NCI-H510A (cell line): ENCODE results near the gene INPP5A.

Source experiments
- DNase-seq: peaks from one replicate; lab custom pipeline; 2025; lab: John Stamatoyannopoulos, UW

Gene INPP5A

GRCh38 chr10:132648072-132648850, 110.7 kb downstream of the INPP5A start:
- no peak for DNase-seq

DNA sequence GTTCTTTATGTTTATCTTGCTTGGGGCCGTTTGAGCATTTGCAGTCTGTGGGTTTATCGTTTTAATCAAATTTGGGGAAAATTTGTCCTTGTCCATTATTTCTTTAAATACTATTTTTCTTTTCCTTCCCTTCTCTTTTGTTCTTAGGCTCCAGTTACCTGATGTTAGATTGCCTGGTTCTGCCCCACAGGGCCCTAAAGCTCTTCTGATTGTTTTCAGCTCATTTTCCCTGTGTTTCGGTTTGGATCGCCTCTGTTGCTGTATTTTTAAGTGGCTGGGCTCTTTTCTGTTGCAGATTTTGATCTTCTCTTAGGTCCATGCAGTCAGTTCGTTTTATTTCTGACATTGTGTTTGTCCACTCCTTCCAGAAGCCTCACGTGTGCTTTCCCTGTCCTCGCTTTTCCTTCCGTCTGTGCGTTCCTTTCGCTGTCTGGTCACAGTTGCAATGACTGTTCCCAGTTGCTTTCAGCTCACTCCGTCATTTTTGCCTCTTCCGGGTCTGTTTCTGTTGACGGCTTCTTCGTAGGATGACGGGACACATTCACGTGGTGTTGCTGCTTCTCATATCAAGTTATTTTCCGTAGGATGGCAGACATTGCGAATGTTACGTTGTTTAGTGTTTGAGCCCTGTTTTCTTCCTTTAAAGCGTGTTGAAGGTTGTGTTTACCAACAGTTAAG, 111.4 kb downstream of the INPP5A start:
- DNase-seq = no peak

- no peak for DNase-seq
These were observed 112.2 kb downstream of the INPP5A start for GRCh38 chr10:132649651-132650360.

DNA sequence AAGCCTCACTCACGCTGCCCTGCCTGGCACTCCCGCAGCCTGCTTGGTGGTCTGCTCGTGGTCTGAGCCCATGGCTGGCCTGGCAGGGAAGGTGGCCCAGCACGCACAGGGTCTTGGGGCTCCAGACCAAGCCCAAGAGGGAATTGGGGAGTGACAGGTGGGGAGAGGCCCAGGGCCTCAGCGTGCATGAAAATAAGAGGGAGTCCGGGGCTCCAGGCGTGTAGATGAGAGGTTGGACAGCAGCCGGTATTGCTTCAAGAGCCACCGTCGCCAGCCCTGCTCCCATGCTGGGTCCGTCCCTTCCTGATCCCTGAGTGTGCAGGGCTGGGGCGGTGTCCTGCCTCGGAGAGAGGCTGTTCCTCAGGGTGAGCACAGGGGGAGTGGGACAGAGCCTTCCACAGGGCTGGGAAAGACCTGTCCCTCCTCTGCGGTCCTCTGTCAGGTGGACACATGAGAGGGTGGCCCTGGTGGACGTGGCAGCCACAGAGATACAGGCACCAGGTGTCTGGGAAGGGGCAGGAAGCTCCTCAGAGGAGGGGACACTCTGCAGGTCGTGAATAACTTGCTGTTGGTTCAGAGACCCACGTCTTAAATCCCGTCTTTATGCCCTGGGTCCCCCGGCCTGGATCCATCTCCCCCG, 113.1 kb downstream of the INPP5A start:
- DNase-seq = no peak

DNA sequence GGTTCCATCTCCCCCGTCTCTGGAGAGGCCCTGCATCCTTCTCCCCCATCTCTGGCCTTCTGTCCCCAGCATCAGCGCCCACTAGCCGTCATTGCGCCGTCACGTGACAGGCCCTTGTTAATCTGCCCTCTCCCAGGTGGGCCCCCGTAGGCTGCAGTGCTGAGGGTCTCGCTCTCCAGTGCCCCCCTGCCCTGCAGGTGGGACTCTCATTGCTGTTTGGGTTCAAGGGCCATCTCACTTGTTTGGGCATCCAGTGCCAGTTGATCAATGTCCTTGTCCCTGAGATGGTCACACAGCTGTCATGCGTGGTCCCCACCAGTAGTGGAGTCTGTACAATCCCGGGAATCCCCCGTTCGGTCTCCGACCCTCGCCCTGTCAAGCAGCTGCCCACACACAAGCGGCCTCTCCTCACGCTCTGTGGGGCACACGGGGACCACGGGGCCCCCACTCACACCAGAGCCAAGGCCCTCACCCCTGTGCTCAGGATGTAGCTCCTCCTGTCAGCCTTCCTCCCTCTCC, 114.0 kb downstream of the INPP5A start:
- DNase-seq = no peak

DNA sequence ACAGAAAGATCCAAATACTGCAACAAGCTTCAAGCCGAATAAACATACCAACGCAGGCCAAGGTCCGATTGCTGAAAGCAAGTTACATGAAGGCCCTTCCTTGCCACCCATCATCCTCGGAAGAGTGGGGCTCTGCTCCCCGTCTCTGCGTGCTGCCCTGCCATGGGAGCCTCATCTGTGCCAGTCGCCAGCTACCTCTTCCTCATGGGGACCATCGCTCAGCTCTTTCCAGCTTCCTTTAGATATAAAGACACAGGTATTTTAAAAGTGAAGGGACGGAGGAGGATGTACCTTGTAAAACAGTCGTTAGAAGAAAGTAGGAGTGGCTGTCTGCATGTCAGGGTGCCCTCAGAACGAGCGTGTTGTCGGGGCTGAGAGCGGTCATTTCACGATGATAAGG, 114.9 kb downstream of the INPP5A start:
- DNase-seq = no peak

DNA sequence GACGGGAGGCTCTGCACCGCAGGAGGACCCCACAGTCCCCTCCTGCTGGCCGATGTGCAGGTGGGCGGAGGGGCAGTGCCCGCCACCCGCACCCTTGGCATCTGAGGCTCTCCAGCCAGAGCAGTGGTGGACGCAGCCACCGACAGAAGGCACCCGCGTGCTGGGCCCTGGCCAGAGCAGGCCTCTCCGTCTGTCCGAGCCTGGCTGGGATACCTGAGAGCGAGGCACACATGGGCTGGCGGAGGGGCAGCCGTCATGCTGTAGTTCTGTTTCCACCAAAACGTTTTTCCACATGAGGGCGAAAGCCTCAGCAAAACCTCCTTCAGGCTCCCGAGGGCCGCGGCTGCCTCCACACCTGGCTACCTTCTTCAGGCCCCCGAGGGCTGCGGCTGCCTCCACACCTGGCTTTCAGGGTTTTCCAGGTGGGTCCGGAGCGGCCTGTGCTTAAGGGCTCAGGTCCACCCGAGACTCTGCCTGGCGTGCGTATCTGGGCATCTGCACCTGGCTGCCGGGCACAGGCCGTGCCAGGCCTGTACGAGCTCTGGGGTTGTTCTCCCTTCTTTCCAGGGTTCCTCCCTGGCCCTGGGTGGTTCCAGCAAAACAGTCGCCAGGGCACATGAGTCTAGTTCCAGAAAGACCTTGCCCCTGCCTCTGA, 115.5 kb downstream of the INPP5A start:
- DNase-seq = no peak

- DNase-seq = no peak
These were observed 116.1 kb downstream of the INPP5A start for GRCh38 chr10:132653721-132654120.

- DNase-seq = no peak
These were observed 116.6 kb downstream of the INPP5A start for GRCh38 chr10:132654121-132654571.

DNA sequence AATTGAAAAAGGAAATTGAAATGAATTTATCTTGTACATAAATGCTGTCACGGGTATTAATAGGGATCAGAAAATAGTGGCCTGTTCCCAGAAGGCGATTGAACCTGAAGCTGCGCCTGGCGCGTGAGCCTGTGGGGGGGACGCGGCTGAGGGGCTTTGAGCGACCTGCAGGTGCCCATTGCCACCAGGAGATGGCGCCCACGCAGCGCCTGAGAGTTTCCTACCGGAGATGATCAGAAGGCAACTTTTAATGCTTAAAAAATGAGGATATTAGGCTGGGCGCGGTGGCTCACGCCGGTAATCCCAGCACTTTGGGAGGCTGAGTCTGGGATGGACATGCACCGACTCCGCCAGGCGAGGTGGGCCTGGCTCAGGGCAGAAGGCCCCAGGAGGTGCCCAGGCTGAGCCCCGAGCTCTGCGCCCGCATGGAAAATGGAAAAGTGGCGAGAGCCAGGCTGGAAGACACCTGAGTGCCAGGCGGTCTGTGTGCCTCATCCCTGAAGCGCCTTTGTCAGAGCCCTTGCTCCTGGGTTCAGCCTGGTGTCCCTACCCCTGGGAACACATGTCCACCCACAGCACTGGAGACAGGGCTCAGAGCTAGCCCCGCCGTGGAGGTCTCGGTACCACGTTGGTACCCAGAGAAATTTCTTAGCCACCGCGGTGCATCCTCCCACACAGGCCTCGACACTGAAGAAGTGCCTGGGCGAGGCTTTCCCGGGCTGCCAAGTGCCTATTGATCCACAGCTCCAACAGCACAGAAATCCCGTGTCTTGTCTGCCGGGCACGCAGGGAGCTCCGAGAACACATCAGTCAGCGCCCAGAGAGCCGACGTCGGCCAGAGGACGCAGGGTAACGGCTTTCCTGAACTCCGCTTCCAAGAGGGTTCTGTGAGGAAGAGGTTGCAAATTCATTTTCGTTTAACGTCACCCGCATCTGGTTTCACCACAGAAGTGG, 117.4 kb downstream of the INPP5A start:
- no peak for DNase-seq

GRCh38 chr10:132655735-132656134, 118.1 kb downstream of the INPP5A start:
- DNase-seq = no peak

DNA sequence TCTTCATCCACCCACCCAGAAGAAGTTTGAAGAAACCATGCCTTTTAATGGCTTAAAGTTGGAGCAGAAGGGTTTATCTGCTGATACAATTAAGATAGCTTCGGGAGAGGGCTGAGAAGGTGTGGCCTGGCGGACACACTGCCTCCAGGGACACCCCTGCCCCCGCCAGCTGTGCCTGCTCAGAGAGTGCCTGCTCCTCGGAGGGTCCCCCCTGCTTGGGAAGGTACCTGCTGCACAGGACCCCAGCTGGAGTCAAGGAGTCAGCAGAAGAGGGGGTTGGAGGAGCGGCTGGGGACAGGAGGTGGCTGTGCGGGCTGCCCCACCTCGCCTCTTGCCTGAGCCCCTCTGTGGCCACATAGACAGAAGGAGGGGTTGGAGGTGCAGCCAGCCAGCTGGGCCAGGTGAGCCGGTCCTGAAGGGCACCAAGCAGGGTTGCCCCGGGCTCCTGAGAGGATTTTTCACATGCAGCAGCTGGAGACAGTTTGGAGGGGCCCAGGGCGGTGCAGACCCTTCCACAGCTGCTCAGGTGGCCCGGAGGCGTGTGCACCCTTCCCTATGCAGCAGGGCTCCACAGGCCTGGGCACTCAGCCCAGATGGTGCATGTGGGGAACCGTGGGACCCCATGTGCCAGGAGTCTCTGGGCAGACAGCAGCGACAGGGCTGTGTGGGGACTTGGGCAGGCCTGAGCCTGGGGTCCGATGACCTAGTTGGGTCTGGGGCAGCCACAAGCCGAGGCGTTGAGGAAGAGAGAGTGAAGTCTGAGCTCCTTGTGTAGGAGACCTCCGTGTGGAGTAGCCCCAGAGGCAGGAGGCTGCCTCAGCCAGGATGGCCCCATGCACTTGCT, 118.9 kb downstream of the INPP5A start:
- no peak for DNase-seq

GRCh38 chr10:132657127-132657706, 119.6 kb downstream of the INPP5A start:
- DNase-seq = no peak

DNA sequence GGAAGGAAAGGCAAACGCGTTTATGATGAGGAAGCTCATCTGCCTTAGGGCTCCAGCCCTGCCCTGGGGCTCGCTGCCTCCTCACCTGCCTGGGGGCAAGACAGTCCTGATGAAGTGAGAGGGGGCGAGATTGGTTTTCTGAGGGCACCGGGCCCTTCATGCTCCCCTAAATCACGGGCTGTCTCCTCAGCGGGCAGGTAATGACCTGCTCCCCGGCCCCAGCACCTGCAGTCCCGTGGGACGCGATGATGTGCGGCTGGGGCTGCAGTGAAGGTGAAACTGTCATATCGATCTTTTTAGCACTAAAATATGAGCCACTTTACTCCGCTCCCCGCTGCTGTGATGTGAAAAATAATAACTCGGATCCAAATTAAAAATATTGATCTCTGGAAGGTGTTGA, 120.2 kb downstream of the INPP5A start:
- no peak for DNase-seq

- no peak for DNase-seq
These were observed 121.1 kb downstream of the INPP5A start for GRCh38 chr10:132658546-132659205.

- no peak for DNase-seq
These were observed 121.9 kb downstream of the INPP5A start for GRCh38 chr10:132659206-132660091.

DNA sequence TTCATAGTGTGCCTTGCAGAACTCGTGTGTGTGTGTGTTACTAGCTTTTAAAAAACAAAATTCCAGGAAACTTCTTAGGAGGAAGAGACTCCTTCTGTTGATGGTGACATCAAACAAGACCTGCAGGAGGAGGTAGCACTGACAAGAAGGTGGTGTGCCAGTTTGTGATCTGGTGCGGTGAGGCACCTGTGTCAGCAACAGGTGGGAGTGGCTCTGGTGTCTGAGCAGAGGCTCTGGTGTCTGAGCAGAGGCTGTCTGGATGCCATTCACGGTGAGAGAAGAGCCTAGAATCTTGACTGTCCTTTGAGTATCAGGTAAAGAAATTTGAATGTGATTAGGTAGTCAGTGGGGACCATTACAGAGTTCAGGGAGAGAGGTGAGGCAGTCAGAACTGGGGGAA, 122.8 kb downstream of the INPP5A start:
- no peak for DNase-seq
